RWPE2 (cell line): ENCODE data around the gene PMIS2.

ENCODE experiments used
- ATAC-seq: fragments of 200-7000 bp; cut with Tn5 transposase; 3 replicates; pipeline ENCODE4 v1.9.1; 2021; ENCODE audit warnings: low read depth
- DNase-seq: peaks from one replicate; pipeline ENCODE4 v3.0.0-alpha.2; 2020; ENCODE audit warnings: low spot score
- H3K27ac ChIP-seq: fragments of 450-650 bp; 2 replicates; pipeline ENCODE4 v1.5.1; 2017; ENCODE audit warnings: mild to moderate bottlenecking; ENCODE audit not compliant: poor library complexity, severe bottlenecking
- H3K27me3 ChIP-seq: fragments of 250-450 bp; sonication (Bioruptor Pico); 2 replicates; pipeline ENCODE4 v1.5.1; 2021; ENCODE audit warnings: mild to moderate bottlenecking, moderate library complexity; ENCODE audit not compliant: insufficient read depth, poor library complexity, severe bottlenecking
- H3K36me3 ChIP-seq: fragments of 250-450 bp; sonication (Bioruptor Pico); 2 replicates; pipeline ENCODE4 v1.5.1; 2020; ENCODE audit warnings: low read depth, mild to moderate bottlenecking, moderate library complexity
- H3K4me1 ChIP-seq: fragments of 250-450 bp; sonication (Bioruptor Pico); 2 replicates; pipeline ENCODE4 v1.5.1; 2021; ENCODE audit warnings: mild to moderate bottlenecking, moderate library complexity; ENCODE audit not compliant: insufficient read depth, poor library complexity, severe bottlenecking
- H3K4me3 ChIP-seq: fragments of 250-450 bp; sonication (Bioruptor Pico); 2 replicates; pipeline ENCODE4 v1.5.1; 2021; ENCODE audit warnings: mild to moderate bottlenecking, moderate library complexity; ENCODE audit not compliant: severe bottlenecking
- H3K9me3 ChIP-seq: fragments of 250-450 bp; sonication (Bioruptor Pico); 2 replicates; pipeline ENCODE4 v1.5.1; 2021; ENCODE audit warnings: mild to moderate bottlenecking, moderate library complexity; ENCODE audit not compliant: severe bottlenecking
- CTCF ChIP-seq: fragments of 450-650 bp; IDR thresholded peaks from one replicate; pipeline ENCODE4 v1.5.1; 2017; ENCODE audit warnings: mild to moderate bottlenecking, moderate library complexity; ENCODE audit not compliant: poor library complexity, severe bottlenecking

The PMIS2 gene

DNA sequence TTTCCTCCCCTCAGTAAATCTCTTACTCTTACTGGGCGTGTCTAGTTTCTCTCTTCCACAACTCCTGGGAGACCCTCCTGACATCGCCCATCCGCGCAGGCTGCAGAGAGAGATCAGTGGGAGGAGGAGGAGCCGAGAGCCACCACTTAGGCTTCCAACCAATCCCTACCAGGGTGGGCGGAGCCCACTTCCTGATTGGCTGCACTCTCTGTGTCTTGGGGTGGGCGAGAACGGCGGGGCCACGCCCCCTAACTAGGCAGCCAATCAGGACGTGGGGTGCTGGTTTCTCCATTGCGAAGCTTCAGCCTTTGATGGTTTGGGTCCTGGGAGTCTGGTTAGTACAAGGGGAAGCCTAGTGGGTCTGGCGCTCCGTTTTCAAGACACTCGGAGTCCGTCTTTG lies at the start of gene PMIS2:
TSS of gene PMIS2 (plus strand) at position 326 of the 400 bp plus-strand sequence. CDS start 87 bp downstream, outside the sequence.
- DNase-seq (no peak), ATAC-seq (peak; percentile 46; the same call in 2 of the 3 replicates)

GRCh38 chr19:35539314-35539713 lies 46.7 kb upstream of the PMIS2 start:
- no peaks in the 10 kb centered on the region for H3K27me3 ChIP-seq
- H3K9me3 ChIP-seq, result no peaks in the 10 kb centered on the region
- H3K4me3 ChIP-seq, result no peak overlapping the region
- no peak overlapping the region for H3K27ac ChIP-seq
- ATAC-seq (no peak), DNase-seq (no peak)
- H3K4me1 ChIP-seq, result no peaks in the 10 kb centered on the region
- peaks cover 3% of the 10 kb centered on the region; the same call in 1 of the 2 replicates for H3K36me3 ChIP-seq
- no peak for TF ChIP-seq CTCF

More for the DNA sequence above, at the start of gene PMIS2:
- Histone ChIP-seq H3K4me1 (no peaks in the 10 kb centered on the region), H3K36me3 (no peaks in the 10 kb centered on the region), H3K9me3 (no peaks in the 10 kb centered on the region), H3K27me3 (no peaks in the 10 kb centered on the region), H3K27ac (no peak within 1 kb of the TSS), H3K4me3 (no peak within 1 kb of the TSS)
- TF ChIP-seq CTCF, result no peak

- no peak overlapping the region for H3K4me3 ChIP-seq
- no peak for DNase-seq
Observed at GRCh38 chr19:35539850-35540249, 46.1 kb upstream of the PMIS2 start.

DNA sequence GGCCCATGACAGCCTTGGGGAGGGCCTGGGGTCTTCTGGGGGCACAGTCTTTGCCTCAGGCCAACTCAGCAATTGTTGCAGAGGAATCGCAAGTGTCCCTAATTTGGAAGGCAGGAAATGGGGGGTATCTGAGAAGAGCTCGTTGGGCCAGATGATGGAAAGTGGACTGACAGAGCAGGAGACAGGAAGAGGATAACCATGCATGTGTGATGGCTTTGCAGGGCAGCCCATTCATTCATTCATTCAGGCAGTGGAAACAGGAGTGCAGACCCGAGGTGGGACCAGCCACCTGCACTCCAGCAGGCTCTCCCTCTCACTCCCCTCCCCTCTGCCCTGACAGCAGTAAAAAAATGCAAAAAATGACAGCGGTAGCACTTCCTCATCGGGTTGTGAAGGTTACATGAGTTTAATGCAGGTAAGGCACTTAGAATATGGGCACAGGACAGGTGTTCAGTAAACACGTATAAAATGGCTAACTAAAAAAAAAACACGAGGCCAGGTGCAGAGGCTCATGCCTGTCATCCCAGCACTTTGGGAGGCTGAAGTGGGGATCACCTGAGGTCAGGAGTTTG lies 45.5 kb upstream of the PMIS2 start:
- Histone ChIP-seq H3K27me3 (no peaks in the 10 kb centered on the region), H3K9me3 (no peaks in the 10 kb centered on the region), H3K4me1 (no peaks in the 10 kb centered on the region), H3K36me3 (peaks cover 3% of the 10 kb centered on the region; the same call in 1 of the 2 replicates), H3K27ac (no peak overlapping the region), H3K4me3 (no peak overlapping the region)
- TF ChIP-seq CTCF, result no peak
- no peak for DNase-seq
- no peak for ATAC-seq

More at GRCh38 chr19:35539850-35540249, 46.1 kb upstream of the PMIS2 start:
- Histone ChIP-seq H3K4me1 (no peaks in the 10 kb centered on the region), H3K27ac (no peak overlapping the region), H3K36me3 (peaks cover 3% of the 10 kb centered on the region; the same call in 1 of the 2 replicates), H3K27me3 (no peaks in the 10 kb centered on the region), H3K9me3 (no peaks in the 10 kb centered on the region)
- no peak for ATAC-seq
- TF ChIP-seq CTCF, result no peak

GRCh38 chr19:35542209-35542608 lies 43.8 kb upstream of the PMIS2 start:
- no peak for TF ChIP-seq CTCF
- ATAC-seq, result no peak
- Histone ChIP-seq H3K27me3 (no peaks in the 10 kb centered on the region), H3K9me3 (no peaks in the 10 kb centered on the region), H3K4me1 (peaks cover 6% of the 10 kb centered on the region), H3K27ac (no peak overlapping the region), H3K36me3 (peaks cover 14% of the 10 kb centered on the region), H3K4me3 (no peak overlapping the region)
- no peak for DNase-seq
